Measurements from ENCODE around the gene AIRE.

Gene AIRE

DNA sequence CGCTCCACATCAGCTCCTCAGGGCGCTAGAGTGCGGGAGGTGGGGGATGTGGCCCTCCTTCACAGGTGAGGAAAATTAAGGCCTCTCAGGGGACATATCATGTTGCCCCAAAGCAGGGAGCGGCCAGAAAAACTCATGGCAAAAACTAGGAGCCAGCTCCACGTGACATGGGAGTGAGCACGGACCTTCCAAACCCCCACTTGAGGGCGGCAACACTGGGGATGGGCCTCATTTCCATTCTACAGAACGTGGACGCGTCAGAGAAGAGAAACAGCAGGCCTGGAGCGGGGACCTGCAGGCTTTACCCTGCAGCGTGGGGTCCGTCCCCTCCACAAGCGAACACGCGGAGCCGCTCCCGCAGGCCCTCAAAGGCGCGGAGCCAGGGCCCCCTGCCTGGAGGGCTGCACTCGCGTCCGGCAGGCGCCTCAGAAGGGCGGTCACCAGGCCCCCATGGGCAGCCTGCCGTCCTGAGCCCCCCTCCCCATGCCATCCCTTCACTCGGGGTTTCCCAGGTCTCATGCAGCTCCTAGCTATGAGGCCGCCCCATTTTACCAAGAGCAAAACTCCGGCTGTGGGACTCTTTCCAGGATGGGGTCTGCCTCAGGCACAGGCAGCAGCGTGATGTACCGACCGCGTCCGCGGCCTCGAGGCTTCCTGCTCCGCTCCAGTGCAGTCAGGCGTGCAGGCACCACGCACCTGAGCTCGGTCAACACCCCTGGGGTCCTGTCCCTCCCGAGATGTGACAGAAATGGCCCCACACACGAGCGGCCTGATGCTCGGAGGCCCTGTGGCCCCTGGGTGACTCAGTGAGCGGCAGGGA lies 48.0 kb downstream of the AIRE start:
- TF ChIP-seq REST (IDR thresholded peaks at IDR 0.05; ENCODE audit: low read depth) (no peak), EP300 (IDR thresholded peaks at IDR 0.05; ENCODE audit: borderline replicate concordance) (no peak)

DNA sequence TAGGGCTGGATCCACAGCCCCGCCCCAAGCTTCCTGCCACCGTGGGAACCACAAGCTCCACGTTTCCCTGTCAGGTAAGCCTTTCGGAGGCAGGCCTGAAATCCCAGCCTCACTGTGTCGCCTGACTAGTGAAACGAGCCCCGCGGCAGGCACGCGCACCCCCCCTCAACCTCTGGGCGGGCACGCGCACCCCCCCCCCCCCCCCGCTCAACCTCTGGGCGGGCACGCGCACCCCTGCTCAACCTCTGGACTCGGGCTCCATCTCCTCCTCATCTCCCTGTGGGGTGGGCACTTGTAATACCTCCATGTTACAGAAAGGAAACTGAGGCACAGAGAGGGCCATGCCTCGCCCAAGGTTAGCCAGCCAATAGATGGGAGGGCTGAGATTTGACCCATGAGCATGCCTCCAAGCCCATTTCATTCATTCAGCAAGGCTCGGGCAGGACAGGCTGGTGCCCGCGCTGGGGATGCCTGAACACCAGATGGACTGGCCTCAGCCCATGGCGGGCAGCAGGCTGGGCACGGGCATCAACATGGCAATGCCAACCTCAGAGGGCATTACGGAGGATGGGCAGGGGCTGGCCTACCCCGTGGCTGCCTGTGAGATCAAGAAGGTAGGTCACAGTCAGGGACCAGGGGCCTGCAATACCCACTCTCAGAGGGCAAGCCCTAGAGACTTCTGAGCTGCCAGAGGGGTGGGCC lies 48.8 kb downstream of the AIRE start:
- TF ChIP-seq YY1 (IDR thresholded peaks at IDR 0.05; ENCODE audit: low read depth) (no peak), TCF12 (IDR thresholded peaks at IDR 0.05; ENCODE audit: low read depth) (no peak), CREB1 (IDR thresholded peaks at IDR 0.05; ENCODE audit: low read depth) (no peak), TEAD4 (IDR thresholded peaks at IDR 0.05) (no peak), REST (IDR thresholded peaks at IDR 0.05; ENCODE audit: low read depth) (no peak), EGR1 (IDR thresholded peaks at IDR 0.05) (no peak), ZBTB7A (IDR thresholded peaks at IDR 0.05; ENCODE audit: low read depth) (no peak), TAF1 (IDR thresholded peaks at IDR 0.05; ENCODE audit: low read depth) (no peak), FOXM1 (IDR thresholded peaks at IDR 0.05; ENCODE audit: borderline replicate concordance, low read depth) (no peak), NFIC (IDR thresholded peaks at IDR 0.05) (no peak), EP300 (IDR thresholded peaks at IDR 0.05; ENCODE audit: borderline replicate concordance) (no peak)
- TF ChIP-seq, protein P1, sequence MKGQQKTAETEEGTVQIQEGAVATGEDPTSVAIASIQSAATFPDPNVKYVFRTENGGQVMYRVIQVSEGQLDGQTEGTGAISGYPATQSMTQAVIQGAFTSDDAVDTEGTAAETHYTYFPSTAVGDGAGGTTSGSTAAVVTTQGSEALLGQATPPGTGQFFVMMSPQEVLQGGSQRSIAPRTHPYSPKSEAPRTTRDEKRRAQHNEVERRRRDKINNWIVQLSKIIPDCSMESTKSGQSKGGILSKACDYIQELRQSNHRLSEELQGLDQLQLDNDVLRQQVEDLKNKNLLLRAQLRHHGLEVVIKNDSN (IDR thresholded peaks at IDR 0.05) = no peak
- TF ChIP-seq, protein P2, sequence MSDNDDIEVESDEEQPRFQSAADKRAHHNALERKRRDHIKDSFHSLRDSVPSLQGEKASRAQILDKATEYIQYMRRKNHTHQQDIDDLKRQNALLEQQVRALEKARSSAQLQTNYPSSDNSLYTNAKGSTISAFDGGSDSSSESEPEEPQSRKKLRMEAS (IDR thresholded peaks at IDR 0.05) = no peak

- no peak for TF ChIP-seq RAD21 (IDR thresholded peaks at IDR 0.05; ENCODE audit: low read depth)
- TF ChIP-seq NFIC (IDR thresholded peaks at IDR 0.05) = no peak
- TF ChIP-seq, protein P1 (IDR thresholded peaks at IDR 0.05) = no peak
These were observed 49.8 kb downstream of the AIRE start for GRCh38 chr21:44335266-44336059.

DNA sequence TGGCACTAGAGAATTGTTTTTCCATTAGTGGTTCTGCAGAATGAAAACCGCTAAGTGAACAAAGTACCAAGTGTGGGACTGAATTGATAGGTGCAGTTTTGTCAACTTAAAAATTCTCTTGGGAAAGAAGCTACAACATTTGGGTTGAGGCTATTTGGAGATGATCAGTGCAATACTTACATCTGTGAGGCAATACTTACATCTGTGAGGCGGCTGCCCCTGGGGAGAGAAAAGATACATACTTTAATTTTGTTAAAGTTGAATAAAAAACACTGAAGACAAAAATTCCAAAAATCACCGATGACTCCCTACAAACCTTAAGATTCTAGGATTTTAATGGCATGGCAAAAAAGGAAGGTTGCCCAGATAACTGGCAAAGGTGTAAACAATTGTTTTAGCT lies 51.8 kb downstream of the AIRE start:
- TF ChIP-seq, protein P2 (IDR thresholded peaks at IDR 0.05) = no peak
- TF ChIP-seq CREB1 (IDR thresholded peaks at IDR 0.05; ENCODE audit: low read depth) = no peak
- no peak for TF ChIP-seq TCF12 (IDR thresholded peaks at IDR 0.05; ENCODE audit: low read depth)
- TF ChIP-seq ZBTB7A (IDR thresholded peaks at IDR 0.05; ENCODE audit: low read depth) = no peak
- no peak for TF ChIP-seq EP300 (IDR thresholded peaks at IDR 0.05; ENCODE audit: borderline replicate concordance)
- TF ChIP-seq, protein P1 (IDR thresholded peaks at IDR 0.05) = no peak
- no peak for TF ChIP-seq EGR1 (IDR thresholded peaks at IDR 0.05)
- no peak for TF ChIP-seq CEBPB (IDR thresholded peaks at IDR 0.05)
- no peak for TF ChIP-seq NFIC (IDR thresholded peaks at IDR 0.05)
- no peak for TF ChIP-seq REST (IDR thresholded peaks at IDR 0.05; ENCODE audit: low read depth)
- TF ChIP-seq YY1 (IDR thresholded peaks at IDR 0.05; ENCODE audit: low read depth) = no peak
- TF ChIP-seq FOXM1 (IDR thresholded peaks at IDR 0.05; ENCODE audit: borderline replicate concordance, low read depth) = no peak
- no peak for TF ChIP-seq RAD21 (IDR thresholded peaks at IDR 0.05; ENCODE audit: low read depth)
- no peak for TF ChIP-seq TEAD4 (IDR thresholded peaks at IDR 0.05)
- no peak for TF ChIP-seq TAF1 (IDR thresholded peaks at IDR 0.05; ENCODE audit: low read depth)
